GM10266 (cell line): ENCODE results near the gene GRIFIN.
"Not testable (repeated sequence)": the region's sequence is repeated elsewhere in the genome, so short reads cannot be mapped to it uniquely, and the experiment has no call there.

Experiments used
- DNase-seq: peaks from one replicate; pipeline ENCODE4 v3.0.0; 2012; ENCODE audit errors: extremely low spot score
- CTCF ChIP-seq: IDR thresholded peaks from 2 replicates; pipeline ENCODE4 v1.5.1; 2012; ENCODE audit warnings: mild to moderate bottlenecking, low read depth; ENCODE audit not compliant: control insufficient read depth, insufficient read depth; ENCODE audit errors: missing control alignments

Gene GRIFIN

DNA sequence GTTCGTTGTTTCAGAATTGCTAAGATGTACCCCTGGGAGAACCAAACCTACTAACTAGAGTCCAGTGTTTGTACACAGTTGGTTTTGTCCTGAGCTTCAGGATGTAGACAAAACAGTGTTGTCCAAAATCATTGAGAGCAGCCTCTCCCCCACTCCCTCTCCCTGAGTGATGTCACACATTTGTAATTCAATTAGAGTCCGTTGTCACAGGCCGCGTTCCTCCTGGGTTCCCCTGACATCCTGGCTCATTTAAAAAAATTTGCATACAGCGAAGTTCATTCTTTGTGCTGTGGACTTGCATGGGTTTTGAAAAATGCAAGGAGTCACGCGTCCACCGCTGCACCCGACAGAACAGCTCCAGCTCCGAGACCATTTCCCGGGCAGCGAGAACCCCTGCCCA lies 10.3 kb downstream of the GRIFIN start:
- DNase-seq: no peak
- TF ChIP-seq CTCF: no peak

GRCh38 chr7:2462731-2463130 lies 13.5 kb downstream of the GRIFIN start:
- TF ChIP-seq CTCF: no peak
- DNase-seq: no peak

DNA sequence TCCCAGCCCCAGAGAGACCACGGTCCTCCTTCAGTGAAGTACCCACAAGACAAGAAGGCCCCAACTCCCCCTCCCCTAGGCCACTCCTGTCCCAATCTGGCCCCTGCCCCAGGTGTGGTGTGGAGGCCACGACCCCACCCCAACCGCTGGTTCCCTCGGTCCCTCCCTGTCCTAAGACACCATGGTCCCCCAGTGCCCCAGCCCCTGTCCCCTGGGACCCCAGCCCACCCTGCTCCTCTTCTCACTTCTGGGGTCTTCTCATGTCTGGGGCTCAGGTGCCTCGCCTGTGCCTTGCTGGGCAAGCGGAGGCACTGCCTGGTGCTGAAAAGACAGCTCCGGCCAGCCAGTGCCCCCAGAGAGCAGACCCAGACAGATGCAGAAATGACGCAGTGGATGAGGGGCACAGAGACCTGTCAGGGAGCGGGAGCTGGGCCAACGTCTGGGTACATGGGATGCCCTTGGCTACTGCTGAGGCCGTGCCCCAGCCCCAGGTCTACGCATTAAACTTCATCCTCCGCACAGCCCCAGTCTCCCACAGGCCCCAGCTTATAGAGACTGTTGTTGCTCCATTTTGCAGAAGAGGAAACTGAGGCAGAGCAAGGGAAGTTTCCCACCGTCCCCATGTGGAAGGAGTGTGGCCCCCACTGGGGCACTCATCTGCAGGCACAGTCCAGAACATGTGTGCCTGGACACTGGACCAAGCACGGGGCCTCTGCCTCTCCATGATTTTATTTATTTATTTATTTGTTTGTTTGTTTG lies 14.8 kb downstream of the GRIFIN start:
- no peak for DNase-seq
- TF ChIP-seq CTCF: no peak

DNA sequence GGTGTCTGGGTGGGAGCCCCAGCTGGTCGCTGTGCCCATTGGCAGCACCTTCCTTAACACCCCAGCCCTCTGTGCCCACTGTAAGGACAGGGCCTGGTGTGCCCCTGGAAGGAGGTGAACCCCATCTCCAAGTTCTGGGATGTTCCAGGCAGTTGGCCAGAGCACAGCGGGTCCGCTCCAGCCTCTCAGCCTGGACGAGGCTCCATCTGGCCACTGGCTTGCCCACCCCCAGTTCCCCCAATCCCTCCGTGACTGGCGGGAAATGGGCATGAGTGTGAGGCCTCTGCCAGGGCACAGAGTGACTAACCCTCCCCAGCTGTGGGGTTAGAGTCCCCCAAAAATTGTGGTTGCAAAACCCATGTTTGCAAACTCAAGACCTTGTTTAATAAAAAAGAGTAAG lies 15.6 kb downstream of the GRIFIN start:
- no peak for TF ChIP-seq CTCF
- no peak for DNase-seq

- no peak for DNase-seq
These were observed 16.0 kb downstream of the GRIFIN start for GRCh38 chr7:2460188-2460587.

DNA sequence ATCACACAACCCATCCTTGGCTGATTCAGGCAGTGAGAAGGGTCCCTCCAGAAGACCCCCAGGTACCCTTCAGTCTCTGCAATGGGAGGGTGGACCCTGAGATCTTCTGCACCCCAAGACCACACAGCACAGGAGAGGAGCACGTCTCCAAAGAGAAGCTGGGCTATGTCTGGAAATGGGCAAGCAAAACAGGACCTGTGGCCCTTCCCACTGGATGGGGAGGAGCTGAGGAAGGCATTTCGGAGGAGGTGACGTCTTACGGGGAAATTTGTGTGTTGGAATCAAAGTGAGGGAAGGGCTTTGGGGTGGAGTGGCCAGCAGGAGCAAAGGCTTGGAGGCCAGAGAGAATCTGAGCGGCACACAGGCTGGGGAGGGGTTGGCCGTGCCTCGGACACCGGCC lies 16.5 kb downstream of the GRIFIN start:
- DNase-seq: no peak
- no peak for TF ChIP-seq CTCF

More at GRCh38 chr7:2460188-2460587, 16.0 kb downstream of the GRIFIN start:
- no peak for TF ChIP-seq CTCF

DNA sequence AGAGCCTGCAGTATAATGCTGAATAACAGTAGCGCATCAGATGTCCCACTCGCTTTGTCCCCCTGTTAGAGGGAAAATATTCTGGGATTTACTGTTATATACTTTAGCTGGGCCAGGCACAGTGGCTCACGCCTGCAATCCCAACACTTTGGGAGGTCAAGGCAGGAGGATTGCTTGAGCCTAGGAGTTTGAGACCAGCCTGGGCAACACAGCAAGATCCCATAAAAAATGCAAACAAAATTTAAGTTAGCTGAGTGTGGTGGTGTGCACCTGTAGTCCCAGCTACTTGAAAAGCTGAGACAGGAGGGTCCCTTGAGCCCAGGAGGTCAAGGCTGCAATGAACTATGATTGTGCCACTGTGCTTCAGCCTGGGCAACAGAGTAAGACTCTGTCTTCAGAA lies 22.3 kb downstream of the GRIFIN start:
- DNase-seq: not testable (repeated sequence)
